ENCODE data around the gene PSENEN.

Gene PSENEN

GRCh38 chr19:35775298-35776101 is 30.0 kb downstream of the PSENEN start, which contains the start of gene ARHGAP33:
ARHGAP33 (plus strand) TSS chr19:35775564; CDS start chr19:35775659, 95 bp downstream.
- no peak for TF ChIP-seq SPI1 (IDR thresholded peaks at IDR 0.05; ENCODE audit: low read depth, low read length)
- TF ChIP-seq POLR2A (IDR thresholded peaks at IDR 0.05; ENCODE audit: low read depth, low read length), result no peak
- TF ChIP-seq POU2F2 (IDR thresholded peaks at IDR 0.05; ENCODE audit: low read depth, low read length), result no peak
- no peak for TF ChIP-seq POLR2AphosphoS5 (IDR thresholded peaks at IDR 0.05; ENCODE audit: low read depth, low read length)
- TF ChIP-seq TAF1 (IDR thresholded peaks at IDR 0.05; ENCODE audit: low read depth, low read length), result no peak
- FAIRE-seq (peak; percentile 97), DNase-seq (ENCODE audit: insufficient read length, low spot score) (peak; percentile 98)

DNA sequence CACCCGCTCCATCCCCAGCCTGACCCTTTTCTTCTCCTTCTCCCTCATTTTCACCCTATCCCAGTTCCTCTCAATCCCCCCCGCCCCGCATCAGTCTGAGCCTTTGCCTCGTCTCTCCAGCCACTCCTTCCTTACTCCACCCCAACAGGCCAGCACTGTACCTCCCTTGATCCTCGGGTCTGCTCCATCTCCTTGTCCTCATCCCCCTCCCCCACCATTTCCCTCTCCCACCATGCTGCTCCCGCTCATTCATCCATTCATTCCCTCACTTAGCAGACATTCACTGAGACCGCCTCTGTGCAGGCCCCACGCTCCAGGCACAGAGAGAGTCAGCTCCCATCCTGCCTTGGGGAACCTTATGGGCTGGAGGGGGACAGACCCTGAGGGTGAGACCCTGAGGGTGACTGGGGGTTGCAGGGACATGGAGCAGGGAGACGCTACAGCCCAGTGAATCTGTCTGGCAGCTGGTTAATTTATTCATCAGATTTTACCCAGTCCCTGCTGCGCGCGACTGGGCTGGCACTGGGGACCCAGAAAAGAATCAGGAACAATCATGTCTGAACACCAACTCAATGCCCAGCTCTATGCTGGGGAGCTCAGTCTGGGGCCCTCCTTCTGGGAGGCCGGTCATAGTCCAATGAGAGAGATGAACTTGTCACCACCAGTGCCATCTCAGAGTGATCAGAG is 30.8 kb downstream of the PSENEN start:
- no peak for TF ChIP-seq POLR2AphosphoS5 (IDR thresholded peaks at IDR 0.05; ENCODE audit: low read depth, low read length)
- DNase-seq (ENCODE audit: insufficient read length, low spot score) (no peak), FAIRE-seq (no peak)

DNA sequence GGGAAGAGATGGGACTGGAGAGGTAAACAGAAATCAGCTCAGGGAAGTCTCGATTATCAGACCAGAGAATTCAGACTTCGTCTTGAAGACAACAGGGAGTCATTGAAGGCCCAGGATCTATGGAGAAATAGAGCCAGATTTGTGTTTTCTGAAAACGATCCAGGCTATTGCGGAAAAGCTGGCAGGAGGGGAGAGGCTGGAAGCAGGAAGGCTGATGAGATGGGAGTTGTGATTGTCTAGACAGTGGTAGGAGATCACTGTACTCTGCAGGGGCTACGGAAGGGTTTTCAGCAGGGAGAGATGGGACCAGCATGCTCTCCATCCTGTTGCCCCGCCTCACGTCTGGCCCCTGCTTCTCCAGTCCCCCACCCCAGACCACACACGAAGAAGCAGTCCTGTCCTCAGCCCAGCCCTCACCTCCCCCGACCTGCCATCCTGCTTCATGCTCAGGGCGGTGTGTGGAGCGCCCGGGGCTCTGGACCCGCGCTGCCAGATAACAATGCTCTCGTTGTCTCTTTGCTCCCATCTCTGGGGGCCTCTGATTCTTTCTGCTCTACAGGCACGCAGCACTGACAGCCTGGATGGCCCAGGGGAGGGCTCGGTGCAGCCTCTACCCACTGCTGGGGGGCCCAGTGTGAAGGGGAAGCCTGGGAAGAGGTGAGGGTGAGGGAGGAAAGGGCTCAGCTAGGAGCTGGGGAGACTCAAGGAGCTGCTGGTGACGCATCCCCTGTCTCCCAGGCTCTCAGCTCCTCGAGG is 31.8 kb downstream of the PSENEN start:
- no peak for FAIRE-seq
- TF ChIP-seq SPI1 (IDR thresholded peaks at IDR 0.05; ENCODE audit: low read depth, low read length) (no peak), POLR2AphosphoS5 (IDR thresholded peaks at IDR 0.05; ENCODE audit: low read depth, low read length) (no peak), PAX5 (IDR thresholded peaks at IDR 0.05; ENCODE audit: insufficient read depth, low read length, severe bottlenecking) (no peak), TAF1 (IDR thresholded peaks at IDR 0.05; ENCODE audit: low read depth, low read length) (no peak), POU2F2 (IDR thresholded peaks at IDR 0.05; ENCODE audit: low read depth, low read length) (no peak)
- DNase-seq (ENCODE audit: insufficient read length, low spot score), result no peak

DNA sequence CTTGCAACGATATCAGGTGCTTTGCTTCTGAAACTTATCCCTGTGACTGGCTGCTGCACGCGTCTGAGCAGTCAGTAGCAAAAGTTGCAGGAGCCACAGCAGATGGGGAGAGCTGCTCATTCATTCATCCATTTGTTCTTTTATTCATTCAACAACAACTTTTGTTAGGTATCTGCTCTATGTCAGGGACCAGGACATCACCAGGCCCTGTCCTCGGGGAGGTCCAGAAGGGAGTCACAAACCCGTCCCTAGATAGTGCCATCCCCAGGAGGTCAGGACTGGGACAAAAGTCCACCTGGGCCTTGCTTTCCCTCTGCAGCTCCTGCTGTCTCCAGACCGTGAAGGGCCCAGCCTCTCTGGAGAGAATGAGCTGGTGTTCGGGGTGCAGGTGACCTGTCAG is 32.5 kb downstream of the PSENEN start:
- TF ChIP-seq TAF1 (IDR thresholded peaks at IDR 0.05; ENCODE audit: low read depth, low read length) (no peak), POU2F2 (IDR thresholded peaks at IDR 0.05; ENCODE audit: low read depth, low read length) (no peak), SPI1 (IDR thresholded peaks at IDR 0.05; ENCODE audit: low read depth, low read length) (no peak)
- DNase-seq (ENCODE audit: insufficient read length, low spot score) (no peak), FAIRE-seq (no peak)

DNA sequence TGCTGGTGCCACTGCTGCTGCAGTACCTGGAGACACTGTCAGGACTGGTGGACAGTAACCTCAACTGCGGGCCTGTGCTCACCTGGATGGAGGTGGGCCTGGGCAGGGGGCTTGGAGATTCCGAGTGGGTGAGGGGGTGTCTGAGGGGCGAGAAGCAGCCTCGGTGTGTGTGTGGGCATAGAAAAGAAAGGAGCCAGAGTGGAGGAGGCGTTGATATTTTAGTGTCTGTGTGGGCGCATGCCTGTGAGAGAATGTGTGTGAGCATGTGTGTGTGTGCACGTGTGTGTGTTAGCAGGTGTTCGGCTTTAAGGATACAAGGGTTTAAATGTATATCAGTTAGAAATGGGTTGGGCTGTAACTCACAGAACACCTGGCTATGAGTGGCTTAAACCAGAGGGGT is 33.6 kb downstream of the PSENEN start:
- DNase-seq (ENCODE audit: insufficient read length, low spot score) (no peak), FAIRE-seq (no peak)
- no peak for TF ChIP-seq POLR2AphosphoS5 (IDR thresholded peaks at IDR 0.05; ENCODE audit: low read depth, low read length)
- no peak for TF ChIP-seq POU2F2 (IDR thresholded peaks at IDR 0.05; ENCODE audit: low read depth, low read length)
- TF ChIP-seq POLR2A (IDR thresholded peaks at IDR 0.05; ENCODE audit: low read depth, low read length), result no peak
- TF ChIP-seq TAF1 (IDR thresholded peaks at IDR 0.05; ENCODE audit: low read depth, low read length), result no peak

DNA sequence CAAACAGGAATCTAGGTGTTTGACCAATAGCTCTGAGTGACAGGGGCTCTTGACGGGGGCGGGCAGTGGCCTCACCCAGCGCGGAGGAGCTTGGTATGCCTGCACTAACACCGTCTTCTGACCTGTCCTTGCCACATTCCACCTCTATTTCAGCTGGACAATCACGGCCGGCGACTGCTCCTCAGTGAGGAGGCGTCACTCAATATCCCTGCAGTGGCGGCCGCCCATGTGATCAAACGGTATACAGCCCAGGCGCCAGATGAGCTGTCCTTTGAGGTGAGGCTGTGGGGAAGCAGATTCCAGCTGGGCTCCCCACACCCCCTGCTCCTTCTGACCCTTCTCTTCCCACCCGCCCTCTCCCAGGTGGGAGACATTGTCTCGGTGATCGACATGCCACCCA is 34.6 kb downstream of the PSENEN start:
- DNase-seq (ENCODE audit: insufficient read length, low spot score) (no peak), FAIRE-seq (no peak)
- no peak for TF ChIP-seq POLR2A (IDR thresholded peaks at IDR 0.05; ENCODE audit: low read depth, low read length)
- TF ChIP-seq POU2F2 (IDR thresholded peaks at IDR 0.05; ENCODE audit: low read depth, low read length), result no peak
- TF ChIP-seq POLR2AphosphoS5 (IDR thresholded peaks at IDR 0.05; ENCODE audit: low read depth, low read length), result no peak
- TF ChIP-seq PAX5 (IDR thresholded peaks at IDR 0.05; ENCODE audit: insufficient read depth, low read length, severe bottlenecking), result no peak
- no peak for TF ChIP-seq SPI1 (IDR thresholded peaks at IDR 0.05; ENCODE audit: low read depth, low read length)
- TF ChIP-seq TAF1 (IDR thresholded peaks at IDR 0.05; ENCODE audit: low read depth, low read length), result no peak

- FAIRE-seq (no peak), DNase-seq (ENCODE audit: insufficient read length, low spot score) (no peak)
- no peak for TF ChIP-seq POLR2A (IDR thresholded peaks at IDR 0.05; ENCODE audit: low read depth, low read length)
- no peak for TF ChIP-seq SPI1 (IDR thresholded peaks at IDR 0.05; ENCODE audit: low read depth, low read length)
- TF ChIP-seq POLR2AphosphoS5 (IDR thresholded peaks at IDR 0.05; ENCODE audit: low read depth, low read length), result no peak
- no peak for TF ChIP-seq PAX5 (IDR thresholded peaks at IDR 0.05; ENCODE audit: insufficient read depth, low read length, severe bottlenecking)
- TF ChIP-seq POU2F2 (IDR thresholded peaks at IDR 0.05; ENCODE audit: low read depth, low read length), result no peak
- no peak for TF ChIP-seq TAF1 (IDR thresholded peaks at IDR 0.05; ENCODE audit: low read depth, low read length)
Observed at GRCh38 chr19:35780717-35781116, 35.3 kb downstream of the PSENEN start.

DNA sequence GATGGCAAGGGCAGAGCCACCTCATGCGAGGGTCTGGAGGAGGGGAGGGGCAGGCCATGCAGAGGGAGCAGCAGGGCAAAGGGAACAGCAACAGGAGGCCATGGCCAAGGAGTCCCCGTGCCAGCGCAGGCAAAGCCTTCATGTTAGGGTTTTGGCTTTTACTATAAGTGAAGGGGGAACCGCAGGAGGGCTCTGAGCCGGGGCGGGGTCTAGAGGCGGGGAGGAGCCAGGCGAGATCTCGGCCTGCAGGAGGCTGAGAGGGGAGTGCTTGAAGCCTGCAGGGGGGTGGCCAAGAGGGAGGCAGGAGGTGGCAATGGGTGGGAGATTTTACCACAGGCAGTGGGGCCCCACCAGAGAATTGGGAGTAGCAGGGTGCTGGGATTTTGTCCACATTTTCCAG is 36.2 kb downstream of the PSENEN start:
- no peak for FAIRE-seq
- no peak for DNase-seq (ENCODE audit: insufficient read length, low spot score)
- no peak for TF ChIP-seq TAF1 (IDR thresholded peaks at IDR 0.05; ENCODE audit: low read depth, low read length)
- TF ChIP-seq POLR2AphosphoS5 (IDR thresholded peaks at IDR 0.05; ENCODE audit: low read depth, low read length), result no peak
- no peak for TF ChIP-seq POLR2A (IDR thresholded peaks at IDR 0.05; ENCODE audit: low read depth, low read length)
- TF ChIP-seq POU2F2 (IDR thresholded peaks at IDR 0.05; ENCODE audit: low read depth, low read length), result no peak
- TF ChIP-seq PAX5 (IDR thresholded peaks at IDR 0.05; ENCODE audit: insufficient read depth, low read length, severe bottlenecking), result no peak
- TF ChIP-seq SPI1 (IDR thresholded peaks at IDR 0.05; ENCODE audit: low read depth, low read length), result no peak

GRCh38 chr19:35782589-35782988 is 37.1 kb downstream of the PSENEN start:
- no peak for DNase-seq (ENCODE audit: insufficient read length, low spot score)
- no peak for FAIRE-seq
- TF ChIP-seq SPI1 (IDR thresholded peaks at IDR 0.05; ENCODE audit: low read depth, low read length), result no peak
- no peak for TF ChIP-seq POLR2AphosphoS5 (IDR thresholded peaks at IDR 0.05; ENCODE audit: low read depth, low read length)
- no peak for TF ChIP-seq PAX5 (IDR thresholded peaks at IDR 0.05; ENCODE audit: insufficient read depth, low read length, severe bottlenecking)
- TF ChIP-seq TAF1 (IDR thresholded peaks at IDR 0.05; ENCODE audit: low read depth, low read length), result no peak
- TF ChIP-seq POLR2A (IDR thresholded peaks at IDR 0.05; ENCODE audit: low read depth, low read length), result no peak
- no peak for TF ChIP-seq POU2F2 (IDR thresholded peaks at IDR 0.05; ENCODE audit: low read depth, low read length)
